Measurements from ENCODE around the gene FMO5. TPM values are rescaled to one million over a fixed set of nuclear protein-coding genes. Genes with fewer than 3 reads are reported as not detected.
"Not testable (repeated sequence)": the region's sequence is repeated elsewhere in the genome, so short reads cannot be mapped to it uniquely, and the experiment has no call there.

FMO5 gene
- total RNA-seq, 4 donors from 2014 or later: 2.1 to 3.9 (median 3.8) TPM

- Histone ChIP-seq H3K4me1 (no peaks in the 10 kb centered on the region), H3K36me3 (no peaks in the 10 kb centered on the region), H3K27ac (no peak overlapping the region), H3K4me3 (no peak overlapping the region), H3K9me3 (no peaks in the 10 kb centered on the region), H3K27me3 (no peaks in the 10 kb centered on the region)
- no peak for DNase-seq
- intact Hi-C loops (cut with DNase I; ENCODE audit: low total_unique reads): no loop called here
- TF ChIP-seq, protein P1, sequence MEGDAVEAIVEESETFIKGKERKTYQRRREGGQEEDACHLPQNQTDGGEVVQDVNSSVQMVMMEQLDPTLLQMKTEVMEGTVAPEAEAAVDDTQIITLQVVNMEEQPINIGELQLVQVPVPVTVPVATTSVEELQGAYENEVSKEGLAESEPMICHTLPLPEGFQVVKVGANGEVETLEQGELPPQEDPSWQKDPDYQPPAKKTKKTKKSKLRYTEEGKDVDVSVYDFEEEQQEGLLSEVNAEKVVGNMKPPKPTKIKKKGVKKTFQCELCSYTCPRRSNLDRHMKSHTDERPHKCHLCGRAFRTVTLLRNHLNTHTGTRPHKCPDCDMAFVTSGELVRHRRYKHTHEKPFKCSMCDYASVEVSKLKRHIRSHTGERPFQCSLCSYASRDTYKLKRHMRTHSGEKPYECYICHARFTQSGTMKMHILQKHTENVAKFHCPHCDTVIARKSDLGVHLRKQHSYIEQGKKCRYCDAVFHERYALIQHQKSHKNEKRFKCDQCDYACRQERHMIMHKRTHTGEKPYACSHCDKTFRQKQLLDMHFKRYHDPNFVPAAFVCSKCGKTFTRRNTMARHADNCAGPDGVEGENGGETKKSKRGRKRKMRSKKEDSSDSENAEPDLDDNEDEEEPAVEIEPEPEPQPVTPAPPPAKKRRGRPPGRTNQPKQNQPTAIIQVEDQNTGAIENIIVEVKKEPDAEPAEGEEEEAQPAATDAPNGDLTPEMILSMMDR (IDR thresholded peaks at IDR 0.05): no peak
- TF ChIP-seq POLR2A (IDR thresholded peaks at IDR 0.05): no peak
These were observed 10.7 kb upstream of the FMO5 start for GRCh38 chr1:147235822-147236221.

GRCh38 chr1:147233903-147234302, 8.8 kb upstream of the FMO5 start:
- H3K9me3 ChIP-seq; intact Hi-C loops (cut with DNase I; ENCODE audit: low total_unique reads); H3K36me3 ChIP-seq; H3K27ac ChIP-seq; H3K4me1 ChIP-seq; H3K4me3 ChIP-seq; H3K27me3 ChIP-seq; DNase-seq: not testable (repeated sequence)

DNA sequence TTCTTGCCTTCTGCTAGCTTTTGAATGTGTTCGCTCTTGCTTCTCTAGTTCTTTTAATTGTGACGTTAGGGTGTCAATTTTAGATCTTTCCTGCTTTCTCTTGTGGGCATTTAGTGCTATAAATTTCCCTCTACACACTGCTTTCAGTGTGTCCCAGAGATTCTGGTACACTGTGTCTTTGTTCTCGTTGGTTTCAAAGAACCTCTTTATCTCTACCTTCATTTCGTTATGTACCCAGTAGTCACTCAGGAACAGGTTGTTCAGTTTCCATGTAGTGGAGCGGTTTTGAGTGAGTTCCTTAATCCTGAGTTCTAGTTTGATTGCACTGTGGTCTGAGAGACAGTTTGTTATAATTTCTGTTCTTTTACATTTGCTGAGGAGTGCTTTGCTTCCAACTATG, 5.9 kb upstream of the FMO5 start:
- H3K9me3 ChIP-seq; H3K36me3 ChIP-seq; H3K27ac ChIP-seq; intact Hi-C loops (cut with DNase I; ENCODE audit: low total_unique reads); DNase-seq; H3K27me3 ChIP-seq; H3K4me3 ChIP-seq; H3K4me1 ChIP-seq: not testable (repeated sequence)

GRCh38 chr1:147223740-147224615, 1.2 kb downstream of the FMO5 start:
- DNase-seq: no peak
- intact Hi-C loops (cut with DNase I; ENCODE audit: low total_unique reads): no loop called here
- Histone ChIP-seq H3K4me1 (no peaks in the 10 kb centered on the region), H3K36me3 (no peaks in the 10 kb centered on the region), H3K9me3 (no peaks in the 10 kb centered on the region), H3K4me3 (no peak overlapping the region), H3K27me3 (no peaks in the 10 kb centered on the region), H3K27ac (no peak overlapping the region)
- TF ChIP-seq POLR2A (IDR thresholded peaks at IDR 0.05): no peak
- TF ChIP-seq, protein P1 (IDR thresholded peaks at IDR 0.05): no peak

GRCh38 chr1:147218606-147219005, 6.5 kb downstream of the FMO5 start:
- intact Hi-C loops (cut with DNase I; ENCODE audit: low total_unique reads): no loop called here
- DNase-seq: no peak
- H3K4me1 ChIP-seq: no peaks in the 10 kb centered on the region
- H3K36me3 ChIP-seq: no peaks in the 10 kb centered on the region
- no peaks in the 10 kb centered on the region for H3K27me3 ChIP-seq
- TF ChIP-seq POLR2A (IDR thresholded peaks at IDR 0.05): no peak
- TF ChIP-seq, protein P1 (IDR thresholded peaks at IDR 0.05): no peak
- H3K27ac ChIP-seq: no peak overlapping the region
- no peak overlapping the region for H3K4me3 ChIP-seq
- no peaks in the 10 kb centered on the region for H3K9me3 ChIP-seq

DNA sequence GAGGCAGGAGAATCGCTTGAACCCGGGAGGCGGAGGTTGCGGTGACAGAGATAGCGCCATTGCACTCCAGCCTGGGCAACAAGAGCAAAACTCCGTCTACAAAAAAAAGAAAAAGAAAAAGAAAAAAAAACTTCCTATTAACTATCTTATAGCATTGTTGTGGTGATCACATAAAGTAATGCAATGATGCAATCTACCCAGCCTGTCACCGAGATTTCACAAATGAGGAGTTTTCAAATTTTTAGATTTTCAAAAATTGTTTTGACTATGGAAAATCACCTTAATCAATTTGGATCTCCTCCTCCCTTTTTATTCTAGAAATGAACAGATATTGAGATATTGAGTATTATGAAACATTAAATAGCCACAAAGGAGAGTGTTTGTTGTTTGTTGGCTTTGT, 8.0 kb downstream of the FMO5 start:
- intact Hi-C loops (cut with DNase I; ENCODE audit: low total_unique reads): no loop called here
- TF ChIP-seq, protein P1 (IDR thresholded peaks at IDR 0.05): no peak
- no peak for TF ChIP-seq POLR2A (IDR thresholded peaks at IDR 0.05)
- Histone ChIP-seq H3K4me3 (no peak overlapping the region), H3K36me3 (no peaks in the 10 kb centered on the region), H3K27me3 (no peaks in the 10 kb centered on the region), H3K27ac (no peak overlapping the region), H3K9me3 (no peaks in the 10 kb centered on the region), H3K4me1 (no peaks in the 10 kb centered on the region)
- no peak for DNase-seq
